NCI-H524 (cell line): ENCODE data around the gene WDFY2.
"Not testable (repeated sequence)": the region's sequence is repeated elsewhere in the genome, so short reads cannot be mapped to it uniquely, and the experiment has no call there.

Experiments used
- DNase-seq, 2 experiments: peaks; one replicate each; lab custom pipeline; 2025; lab: John Stamatoyannopoulos, UW

The WDFY2 gene

GRCh38 chr13:51564671-51565070 is 19.6 kb upstream of the WDFY2 start:
- DNase-seq = no peak

GRCh38 chr13:51569001-51569400 is 15.3 kb upstream of the WDFY2 start:
- not testable (repeated sequence) for DNase-seq

- no peak for DNase-seq
Measured at GRCh38 chr13:51576754-51577153, 7.5 kb upstream of the WDFY2 start.

- no peak for DNase-seq
Measured at GRCh38 chr13:51577690-51578089, 6.6 kb upstream of the WDFY2 start.

- no peak for DNase-seq
Measured at GRCh38 chr13:51579676-51580075, 4.6 kb upstream of the WDFY2 start.

GRCh38 chr13:51581148-51581820 is 3.0 kb upstream of the WDFY2 start:
- no peak for DNase-seq

GRCh38 chr13:51583469-51583874 is 790 bp upstream of the WDFY2 start:
- DNase-seq = no peak

- peak; percentile 38 to 63 for DNase-seq
Measured at GRCh38 chr13:51584731-51585672, 740 bp downstream of the WDFY2 start.

GRCh38 chr13:51585696-51586095 is 1.4 kb downstream of the WDFY2 start:
- no peak for DNase-seq

- no peak for DNase-seq
Measured at GRCh38 chr13:51587372-51587771, 3.1 kb downstream of the WDFY2 start.

- DNase-seq = no peak
Measured at GRCh38 chr13:51588406-51588949, 4.2 kb downstream of the WDFY2 start.

GRCh38 chr13:51589793-51590192 is 5.5 kb downstream of the WDFY2 start:
- DNase-seq = peak; percentile 6 to 53

GRCh38 chr13:51590231-51590970 is 6.1 kb downstream of the WDFY2 start:
- no peak for DNase-seq

- peak; percentile 77 to 88 for DNase-seq
Measured at GRCh38 chr13:51590971-51591627, 6.8 kb downstream of the WDFY2 start.

GRCh38 chr13:51591938-51592337 is 7.7 kb downstream of the WDFY2 start:
- DNase-seq = not testable (repeated sequence)

- no peak for DNase-seq
Measured at GRCh38 chr13:51594432-51594831, 10.2 kb downstream of the WDFY2 start.

GRCh38 chr13:51595416-51595815 is 11.2 kb downstream of the WDFY2 start:
- no peak for DNase-seq

- no peak for DNase-seq
Measured at GRCh38 chr13:51596541-51596940, 12.3 kb downstream of the WDFY2 start.

- no peak for DNase-seq
Measured at GRCh38 chr13:51599444-51600176, 15.3 kb downstream of the WDFY2 start.

- no peak for DNase-seq
Measured at GRCh38 chr13:51600703-51601102, 16.4 kb downstream of the WDFY2 start.
